KOPT-K1 (cell line): ENCODE data around the gene HCCS.

Source experiments
- H3K27ac ChIP-seq: fragments of 200-600 bp; sonication (generic); 2 replicates; pipeline ENCODE4 v1.5.1; 2016; ENCODE audit warnings: antibody characterized with exemption, mild to moderate bottlenecking, low read depth, low read length; ENCODE audit not compliant: poor library complexity, severe bottlenecking
- H3K36me3 ChIP-seq: fragments of 200-600 bp; sonication (generic); 2 replicates; pipeline ENCODE4 v1.5.1; 2017; ENCODE audit warnings: antibody characterized with exemption, mild to moderate bottlenecking, low read length, moderate library complexity; ENCODE audit not compliant: insufficient read depth
- H3K9me3 ChIP-seq: fragments of 200-600 bp; sonication (generic); 2 replicates; pipeline ENCODE4 v1.5.1; 2017; ENCODE audit warnings: antibody characterized with exemption, low read length, mild to moderate bottlenecking; ENCODE audit not compliant: insufficient read depth, poor library complexity, severe bottlenecking

HCCS gene

GRCh38 chrX:11111037-11111851 lies at the start of gene HCCS:
Gene HCCS, plus strand, starts transcription at chrX:11111332. Its CDS starts 729 bp downstream, at chrX:11112061.
- Histone ChIP-seq H3K36me3 (peaks cover 26% of the 10 kb centered on the region), H3K27ac (peak within 1 kb of the TSS; percentile 76), H3K9me3 (no peaks in the 10 kb centered on the region)

- no peak overlapping the region for H3K27ac ChIP-seq
These were observed 46.9 kb upstream of the HCCS start for GRCh38 chrX:11064276-11064675.

GRCh38 chrX:11064851-11065600 lies 46.1 kb upstream of the HCCS start:
- H3K36me3 ChIP-seq, result no peaks in the 10 kb centered on the region
- no peak overlapping the region for H3K27ac ChIP-seq
- no peaks in the 10 kb centered on the region for H3K9me3 ChIP-seq

More at GRCh38 chrX:11064276-11064675, 46.9 kb upstream of the HCCS start:
- Histone ChIP-seq H3K9me3 (no peaks in the 10 kb centered on the region), H3K36me3 (no peaks in the 10 kb centered on the region)

- Histone ChIP-seq H3K9me3 (no peaks in the 10 kb centered on the region), H3K27ac (no peak overlapping the region), H3K36me3 (no peaks in the 10 kb centered on the region)
These were observed 44.3 kb upstream of the HCCS start for GRCh38 chrX:11066812-11067211.

GRCh38 chrX:11073381-11073780 lies 37.8 kb upstream of the HCCS start:
- no peak overlapping the region for H3K27ac ChIP-seq
- H3K36me3 ChIP-seq, result no peaks in the 10 kb centered on the region
- H3K9me3 ChIP-seq, result no peaks in the 10 kb centered on the region

GRCh38 chrX:11080741-11081305 lies 30.3 kb upstream of the HCCS start:
- Histone ChIP-seq H3K9me3 (no peaks in the 10 kb centered on the region), H3K27ac (no peak overlapping the region), H3K36me3 (no peaks in the 10 kb centered on the region)

- Histone ChIP-seq H3K9me3 (no peaks in the 10 kb centered on the region), H3K27ac (no peak overlapping the region), H3K36me3 (no peaks in the 10 kb centered on the region)
These were observed 29.6 kb upstream of the HCCS start for GRCh38 chrX:11081511-11081910.

GRCh38 chrX:11085305-11085704 lies 25.8 kb upstream of the HCCS start:
- no peaks in the 10 kb centered on the region for H3K36me3 ChIP-seq
- peaks cover 6% of the 10 kb centered on the region for H3K9me3 ChIP-seq
- H3K27ac ChIP-seq, result no peak overlapping the region

GRCh38 chrX:11089802-11090201 lies 21.3 kb upstream of the HCCS start:
- peaks cover 8% of the 10 kb centered on the region for H3K9me3 ChIP-seq
- H3K27ac ChIP-seq, result no peak overlapping the region
- H3K36me3 ChIP-seq, result no peaks in the 10 kb centered on the region

GRCh38 chrX:11097933-11098332 lies 13.2 kb upstream of the HCCS start:
- H3K9me3 ChIP-seq, result no peaks in the 10 kb centered on the region
- H3K36me3 ChIP-seq, result no peaks in the 10 kb centered on the region
- no peak overlapping the region for H3K27ac ChIP-seq

- Histone ChIP-seq H3K36me3 (no peaks in the 10 kb centered on the region), H3K27ac (no peak overlapping the region), H3K9me3 (no peaks in the 10 kb centered on the region)
These were observed 11.7 kb upstream of the HCCS start for GRCh38 chrX:11099465-11099864.

- Histone ChIP-seq H3K27ac (no peak overlapping the region), H3K36me3 (no peaks in the 10 kb centered on the region), H3K9me3 (no peaks in the 10 kb centered on the region)
These were observed 10.7 kb upstream of the HCCS start for GRCh38 chrX:11100281-11101035.

GRCh38 chrX:11103006-11103405 lies 8.1 kb upstream of the HCCS start:
- Histone ChIP-seq H3K36me3 (no peaks in the 10 kb centered on the region), H3K27ac (no peak overlapping the region), H3K9me3 (no peaks in the 10 kb centered on the region)

GRCh38 chrX:11103751-11104150 lies 7.4 kb upstream of the HCCS start:
- Histone ChIP-seq H3K27ac (no peak overlapping the region), H3K9me3 (no peaks in the 10 kb centered on the region), H3K36me3 (no peaks in the 10 kb centered on the region)

- Histone ChIP-seq H3K27ac (no peak overlapping the region), H3K36me3 (no peaks in the 10 kb centered on the region), H3K9me3 (no peaks in the 10 kb centered on the region)
These were observed 6.1 kb upstream of the HCCS start for GRCh38 chrX:11105080-11105479.
